Stimulated activated CD4-positive, alpha-beta T cell treated with anti-CD3 and anti-CD28 coated beads, Interleukin-1b, Interleukin-23, amount 100 ng/mL, for 48 hours (primary cell): ENCODE data around the gene SHISA8.

Experiments used
- DNase-seq: peaks from one replicate; pipeline ENCODE4 v3.0.0-alpha.2; 2020

SHISA8 gene

DNA sequence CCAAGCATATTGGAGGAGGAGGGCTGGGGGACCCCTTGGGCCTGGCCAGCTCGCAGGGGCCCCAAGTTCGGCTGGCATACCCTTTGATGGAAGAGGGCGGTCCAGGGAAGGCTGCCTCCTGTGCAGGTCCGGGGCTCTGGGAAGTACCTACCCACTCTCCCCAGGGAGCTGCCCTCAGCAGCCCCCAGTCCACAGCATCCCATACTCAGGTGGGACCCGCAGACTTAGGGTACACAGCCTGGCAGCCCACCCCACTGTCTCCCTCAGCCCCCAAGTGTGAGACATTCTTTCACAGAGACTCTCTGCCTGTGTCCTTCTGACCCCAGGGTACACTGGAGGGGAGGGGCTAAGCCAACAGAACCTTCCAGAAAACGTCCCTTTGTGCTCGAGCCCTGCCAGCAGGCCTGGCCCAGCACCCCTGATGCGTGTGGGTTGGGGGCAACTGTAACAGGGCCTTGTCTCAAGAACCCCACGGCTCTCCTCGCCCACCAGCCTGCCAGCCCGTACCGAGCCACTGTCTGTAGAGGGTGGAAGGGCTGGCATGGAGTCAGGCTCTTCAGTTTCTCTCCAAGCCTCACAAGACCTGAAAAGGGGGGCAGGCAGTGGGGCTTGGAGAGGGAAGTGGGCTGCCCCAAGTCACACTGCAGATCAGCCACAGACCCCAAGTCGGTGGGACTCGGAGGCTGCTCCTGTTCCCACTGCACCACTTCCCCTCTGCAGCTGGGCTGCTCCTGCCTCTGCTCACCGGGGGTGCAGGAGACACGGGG is 18.7 kb upstream of the SHISA8 start:
- DNase-seq: no peak

DNA sequence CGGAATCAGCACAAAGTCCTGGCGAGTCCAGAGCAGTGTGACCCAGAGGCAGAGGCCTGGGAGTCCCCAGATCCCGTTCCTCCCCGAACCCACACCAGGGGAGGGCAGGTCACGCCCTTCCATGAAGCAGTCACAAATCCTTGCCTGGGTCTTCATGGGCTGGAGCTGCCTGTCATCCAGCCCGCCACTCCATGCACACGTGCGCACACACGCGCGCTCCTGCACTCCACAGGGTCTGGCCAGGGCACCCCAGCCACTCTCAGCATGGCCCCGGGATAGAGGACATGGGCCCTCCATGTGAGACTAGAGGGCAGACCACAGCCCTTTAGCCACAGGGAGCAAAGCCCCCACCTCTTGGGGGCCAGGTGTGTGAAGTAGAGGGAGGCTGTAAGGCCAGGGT is 17.5 kb upstream of the SHISA8 start:
- DNase-seq: no peak

- no peak for DNase-seq
Measured at GRCh38 chr22:41931701-41932269, 16.9 kb upstream of the SHISA8 start.

- DNase-seq: no peak
Measured at GRCh38 chr22:41929418-41929810, 14.5 kb upstream of the SHISA8 start.

DNA sequence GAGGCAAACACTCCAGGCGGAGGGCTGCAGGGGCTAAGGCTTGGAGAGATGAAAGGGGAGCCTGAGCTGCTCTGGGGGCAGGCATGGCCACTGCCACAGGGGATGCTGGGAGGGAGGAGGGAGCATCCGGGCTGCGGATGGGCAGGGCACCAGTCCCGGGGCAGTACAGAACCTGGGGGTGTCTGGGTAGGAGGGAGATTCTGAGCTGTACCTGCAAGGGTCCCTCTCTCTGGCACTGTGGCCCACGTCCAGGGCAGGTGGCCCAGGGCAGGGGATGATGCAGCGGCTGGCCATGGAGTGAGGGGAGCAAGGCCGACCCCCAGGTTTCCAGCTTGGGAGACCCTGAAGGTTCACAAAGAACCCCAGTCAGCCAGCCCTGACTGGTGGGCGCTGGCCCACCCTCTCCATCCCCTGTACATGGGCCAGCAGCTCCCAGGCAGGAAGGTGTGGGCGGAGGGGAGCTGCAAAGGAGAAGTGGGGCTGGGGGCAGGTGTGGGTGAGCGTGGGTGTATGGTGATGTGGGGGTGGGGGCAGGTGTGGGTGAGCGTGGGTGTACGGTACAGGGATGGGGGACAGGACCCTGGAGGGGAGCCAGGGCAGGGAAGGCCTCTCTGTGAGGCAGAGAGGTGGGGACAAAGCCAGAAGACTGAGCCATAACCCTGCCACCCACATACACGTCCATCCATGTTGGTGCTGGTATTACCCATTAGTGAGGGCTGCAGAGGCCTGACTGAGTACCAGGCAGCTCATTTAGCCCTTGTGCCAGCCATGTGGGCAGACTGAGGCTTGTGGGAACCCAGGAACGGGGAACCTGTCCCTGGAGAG is 13.9 kb upstream of the SHISA8 start:
- DNase-seq: no peak

- no peak for DNase-seq
Measured at GRCh38 chr22:41927813-41928212, 12.9 kb upstream of the SHISA8 start.

DNA sequence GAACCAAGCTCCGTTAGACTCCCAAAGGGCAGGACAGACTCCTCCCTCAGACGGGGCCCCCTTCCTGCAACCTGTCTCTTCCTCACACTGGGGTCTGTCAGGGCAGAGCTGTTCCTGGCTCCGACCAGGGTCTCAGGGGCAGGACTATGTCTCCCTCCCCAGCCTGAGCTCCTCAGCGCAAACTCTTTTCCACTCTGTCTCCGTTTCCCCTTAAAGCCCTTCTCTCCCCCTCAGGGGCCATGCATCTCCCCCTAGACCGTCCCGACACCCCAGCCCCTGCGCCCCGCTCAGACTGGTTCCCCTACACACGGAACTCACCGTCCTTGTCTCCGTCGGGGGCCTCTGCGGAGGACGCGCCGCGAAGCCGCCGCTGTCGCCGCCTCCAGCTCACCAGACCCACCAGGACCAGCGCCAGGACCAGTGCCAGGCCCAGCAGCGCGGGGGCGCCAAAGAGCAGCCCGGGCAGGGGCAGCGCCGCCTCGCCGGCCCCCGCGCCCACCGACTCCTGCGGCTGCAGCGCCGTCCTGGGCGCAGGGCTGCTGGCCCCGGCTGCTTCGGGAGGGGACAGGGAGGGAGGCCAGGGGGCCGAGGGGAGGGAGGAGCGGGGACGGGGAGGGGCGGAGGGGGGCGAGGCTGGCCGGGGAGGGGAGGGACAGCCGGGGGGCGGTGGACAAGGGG is 11.0 kb upstream of the SHISA8 start:
- peak; percentile 77 for DNase-seq

DNA sequence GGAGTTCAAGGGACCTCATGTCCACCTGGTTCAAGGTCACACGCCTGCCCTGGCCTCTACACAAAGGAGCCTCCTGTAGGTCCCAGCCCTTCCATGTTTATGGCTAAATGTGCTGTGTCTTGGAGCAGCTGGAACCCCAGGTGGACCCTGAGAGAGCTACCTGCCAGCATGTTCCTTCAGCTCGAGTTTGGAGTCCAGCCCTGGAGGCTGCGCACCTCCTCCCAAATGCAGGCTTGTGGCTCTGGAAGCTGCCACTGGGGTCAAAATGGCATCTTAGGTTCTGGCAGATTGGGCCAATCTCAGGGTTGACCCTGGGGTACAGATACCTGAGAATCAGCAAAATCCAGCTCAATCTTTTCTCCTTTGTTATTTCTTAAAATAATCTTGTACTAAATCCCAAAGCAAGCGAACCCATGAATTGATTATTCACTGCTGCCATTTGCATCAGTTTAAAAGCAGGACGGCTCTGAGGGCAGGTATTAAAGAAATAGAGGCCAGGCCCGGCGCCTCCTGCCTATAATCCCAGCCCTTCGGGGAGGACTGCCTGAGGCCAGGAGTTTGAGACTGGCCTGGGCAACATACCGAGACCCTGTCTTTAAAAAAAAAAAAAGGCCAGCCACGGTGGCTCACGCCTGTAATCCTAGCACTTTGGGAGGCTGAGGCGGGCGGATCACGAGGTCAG is 8.9 kb upstream of the SHISA8 start:
- DNase-seq: no peak

DNA sequence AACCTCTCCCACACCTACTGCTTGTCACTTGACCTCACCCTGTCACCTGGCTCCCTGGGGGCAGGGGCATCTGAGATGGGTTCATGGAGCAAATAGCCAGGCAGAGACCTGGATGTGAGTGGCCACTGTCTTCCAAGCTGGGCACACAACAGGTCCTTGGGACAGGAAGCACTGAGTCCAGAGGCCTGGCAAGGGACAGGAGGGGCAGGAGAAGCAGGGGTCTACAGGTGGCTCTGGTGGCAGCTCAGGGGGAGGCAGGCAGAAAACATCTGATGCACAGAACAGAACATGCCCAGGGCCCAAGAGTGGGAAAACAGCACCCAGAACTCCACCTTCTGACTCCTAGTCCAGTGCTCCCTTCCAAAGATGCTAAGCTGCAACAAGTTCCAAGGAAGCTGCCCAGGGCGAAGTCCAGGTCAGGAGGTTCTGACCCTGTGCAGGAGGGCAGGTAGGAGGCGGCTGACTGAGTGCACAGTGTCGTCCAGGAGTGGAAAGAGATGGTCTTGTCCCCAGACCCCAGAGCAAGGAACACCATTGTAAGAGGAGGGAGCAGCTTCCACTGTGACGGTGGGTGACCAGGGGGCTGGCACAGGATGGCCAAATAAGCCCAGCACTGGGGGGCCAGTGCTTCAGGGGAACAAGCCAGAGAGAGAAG is 8.2 kb upstream of the SHISA8 start:
- no peak for DNase-seq

DNA sequence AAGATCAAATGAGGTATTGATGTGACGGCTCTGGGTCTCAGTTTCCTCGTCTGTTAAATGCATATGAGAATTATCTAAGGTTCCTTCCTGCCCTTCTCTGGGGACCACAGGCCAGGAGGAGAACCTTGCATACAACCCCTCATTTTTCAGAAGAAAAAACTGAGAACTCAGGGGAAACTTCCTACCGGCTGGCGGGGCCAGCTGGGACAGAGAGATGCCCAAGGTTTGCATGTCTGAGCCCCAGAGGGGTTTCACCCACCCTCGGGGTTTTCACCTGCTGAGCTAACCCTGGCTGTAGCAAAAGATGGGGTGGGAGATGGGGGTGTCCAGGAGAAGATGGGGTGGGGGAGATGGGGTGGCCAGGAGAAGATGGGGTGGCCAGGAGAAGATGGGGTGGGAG is 7.5 kb upstream of the SHISA8 start:
- no peak for DNase-seq

- no peak for DNase-seq
Measured at GRCh38 chr22:41920271-41920976, 5.5 kb upstream of the SHISA8 start.

DNA sequence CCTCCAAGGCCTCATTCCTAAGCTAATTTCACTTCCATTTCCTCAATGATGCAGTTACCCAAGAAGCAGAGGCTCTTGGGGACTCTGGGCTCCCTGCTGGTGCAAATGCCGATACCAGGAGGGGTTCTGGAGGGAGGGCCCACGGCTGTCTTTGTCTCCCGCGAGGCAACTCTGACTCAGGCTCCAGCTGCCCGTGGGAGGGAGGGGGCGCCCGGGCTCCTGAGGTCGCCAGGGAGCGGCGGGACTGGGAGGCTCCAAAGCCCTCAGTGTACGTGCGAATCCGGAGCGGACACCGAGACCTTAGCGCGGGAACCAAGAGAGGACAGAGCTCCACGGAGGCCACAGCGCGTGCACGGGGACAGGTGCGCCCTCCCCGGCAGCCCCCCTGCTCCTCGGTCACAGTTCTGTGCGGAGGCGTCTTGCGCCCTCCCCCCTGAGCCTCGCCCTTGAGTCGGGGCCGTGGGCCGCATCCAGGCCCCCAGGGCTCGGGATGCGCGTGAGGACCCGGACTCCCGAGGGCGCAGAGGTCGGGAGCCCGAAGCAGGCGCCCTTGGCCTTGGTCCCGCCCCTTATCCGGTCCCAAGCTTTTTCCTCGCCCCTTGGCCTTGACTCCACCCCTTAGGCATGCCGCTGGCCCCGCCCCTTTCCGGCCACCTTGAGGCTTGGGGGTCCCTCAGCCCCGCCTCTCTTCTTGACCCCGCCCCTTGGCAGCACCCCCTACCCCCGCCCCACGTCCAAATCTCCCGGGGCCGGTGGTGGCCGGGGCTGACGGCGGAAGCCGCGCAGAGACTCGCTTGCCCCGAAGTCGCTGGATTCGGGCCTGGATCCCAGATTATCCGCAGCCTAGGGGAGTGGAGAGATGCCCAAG is 4.7 kb upstream of the SHISA8 start:
- DNase-seq: peak; percentile 37

- no peak for DNase-seq
Measured at GRCh38 chr22:41917903-41918791, 3.3 kb upstream of the SHISA8 start.

DNA sequence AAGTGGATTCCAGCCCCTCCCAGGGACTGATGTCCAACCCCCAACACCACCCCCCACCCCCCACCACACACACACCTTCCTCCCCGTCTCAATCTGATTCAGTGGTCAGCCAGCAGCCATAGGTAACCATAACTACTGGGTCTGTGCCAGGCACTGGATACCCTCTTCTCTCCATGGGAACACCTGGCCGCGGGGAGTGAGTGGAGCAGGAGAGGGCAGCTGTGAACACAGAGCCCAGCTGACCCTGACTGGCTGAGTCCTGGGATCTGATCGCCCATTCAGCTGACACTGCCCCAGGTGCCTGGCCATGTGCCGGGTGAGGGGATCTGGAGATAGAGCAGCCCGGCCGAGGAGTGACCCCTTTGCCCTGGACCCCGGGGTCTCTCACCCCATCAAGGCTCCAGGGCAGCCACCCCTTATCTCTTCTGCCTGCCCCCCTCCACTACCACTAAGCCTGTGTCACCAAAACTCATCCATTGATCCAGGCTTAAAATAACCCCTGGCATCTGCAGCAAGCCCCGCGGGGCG is 2.6 kb upstream of the SHISA8 start:
- no peak for DNase-seq

- no peak for DNase-seq
Measured at GRCh38 chr22:41916745-41917358, 2.0 kb upstream of the SHISA8 start.

DNA sequence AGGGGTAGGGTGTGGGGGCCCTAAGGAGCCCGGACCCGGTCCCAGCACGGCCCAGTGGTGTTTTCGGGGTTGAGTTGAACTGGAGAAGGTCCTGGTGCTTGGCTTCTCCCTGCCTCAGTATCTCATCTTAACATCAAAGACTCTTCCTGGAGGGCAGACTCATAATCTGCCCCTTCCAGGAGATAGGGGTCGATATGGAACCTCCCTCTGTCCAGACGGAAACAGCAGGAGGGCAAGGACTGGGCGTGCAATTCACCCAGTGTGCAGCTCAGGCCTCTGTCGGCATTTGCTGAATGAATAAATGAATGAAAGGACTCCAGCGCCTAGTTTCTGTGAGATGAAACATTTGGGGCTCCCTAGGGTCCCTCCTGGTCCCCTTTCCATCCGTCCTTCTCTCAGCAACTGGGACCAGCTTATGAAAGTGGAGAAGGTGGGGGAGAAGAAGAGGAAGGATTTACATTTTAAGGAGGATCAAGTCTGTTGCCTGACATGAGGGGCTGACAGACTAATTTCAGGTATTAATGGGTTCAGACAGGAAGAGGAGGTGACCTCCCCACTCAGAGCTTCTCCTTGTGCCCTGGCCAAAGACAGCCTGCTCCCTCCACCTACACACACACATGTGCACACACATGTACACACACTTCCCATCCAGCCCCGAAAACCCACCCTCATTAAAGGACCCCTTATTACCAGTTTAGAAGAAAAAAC is 1.1 kb upstream of the SHISA8 start:
- DNase-seq: no peak

DNA sequence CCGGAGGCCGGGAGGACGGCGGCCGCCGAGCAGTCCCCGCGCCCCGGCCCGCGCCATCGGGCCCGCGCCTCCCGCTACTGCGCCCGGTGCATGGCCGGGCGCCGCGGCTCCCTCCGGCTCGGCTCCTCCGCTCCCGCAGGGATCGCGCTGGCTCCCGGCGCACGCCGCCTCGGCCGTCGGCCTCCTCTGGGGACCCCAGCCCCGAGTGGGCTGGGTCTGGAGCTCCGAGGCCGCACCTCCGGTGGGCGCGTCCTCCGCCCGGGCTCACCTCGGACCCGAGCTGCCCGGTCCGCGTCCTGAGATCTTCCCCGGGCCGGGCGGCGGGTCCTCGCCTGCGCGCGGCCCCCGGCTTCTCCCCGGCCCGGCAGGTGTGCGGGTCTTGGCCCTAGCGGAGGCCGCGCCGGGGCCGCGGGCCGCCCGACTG is 251 bp downstream of the SHISA8 start:
- no peak for DNase-seq
